Mesenchymal stem cell (in vitro differentiated cells and primary cell): ENCODE results near the gene MIAT.

Source experiments
- DNase-seq: peaks from one replicate; pipeline ENCODE4 v3.0.0-alpha.2; 2013
- H2AFZ ChIP-seq: one replicate; pipeline ENCODE4 v1.6.1; 2013; ENCODE audit warnings: low read depth, mild to moderate bottlenecking, control low read depth, inconsistent platforms, low read length, moderate library complexity
- H2AK5ac ChIP-seq: 2 replicates; pipeline ENCODE4 v1.6.1; 2013; ENCODE audit warnings: low read length, moderate library complexity, mild to moderate bottlenecking, inconsistent platforms; ENCODE audit not compliant: severe bottlenecking
- H2BK120ac ChIP-seq: one replicate; pipeline ENCODE4 v1.6.1; 2013; ENCODE audit warnings: low read depth, mild to moderate bottlenecking, inconsistent platforms, low read length, moderate library complexity
- H2BK12ac ChIP-seq, 2 experiments: one replicate each; pipeline ENCODE4 v1.6.1; 2013; ENCODE audit warnings: inconsistent platforms in 2 of 2, low read length in 2 of 2, mild to moderate bottlenecking in 2 of 2, moderate library complexity in 2 of 2, control low read depth in 1 of 2
- H2BK15ac ChIP-seq: one replicate; pipeline ENCODE4 v1.6.1; 2013; ENCODE audit warnings: mild to moderate bottlenecking, low read depth, inconsistent platforms; ENCODE audit not compliant: poor library complexity, severe bottlenecking
- H2BK5ac ChIP-seq: 2 replicates; pipeline ENCODE4 v1.6.1; 2013; ENCODE audit warnings: low read depth, mild to moderate bottlenecking, low read length, control low read depth, inconsistent platforms; ENCODE audit not compliant: poor library complexity, severe bottlenecking
- H3K14ac ChIP-seq, 2 experiments: one replicate each; pipeline ENCODE4 v1.6.1; 2013; ENCODE audit warnings: inconsistent platforms in 2 of 2, low read length in 2 of 2, control low read depth in 1 of 2, mild to moderate bottlenecking in 1 of 2, moderate library complexity in 1 of 2
- H3K18ac ChIP-seq, 2 experiments: one replicate each; pipeline ENCODE4 v1.6.1; 2013; ENCODE audit warnings: inconsistent platforms in 2 of 2, low read length in 2 of 2, control low read depth in 1 of 2, low read depth in 1 of 2, mild to moderate bottlenecking in 1 of 2
- H3K23ac ChIP-seq, 2 experiments: one replicate each; pipeline ENCODE4 v1.6.1; 2013; ENCODE audit warnings: inconsistent platforms in 2 of 2, low read length in 2 of 2, mild to moderate bottlenecking in 2 of 2, moderate library complexity in 2 of 2, control low read depth in 1 of 2
- H3K27ac ChIP-seq: 2 replicates; pipeline ENCODE4 v1.5.1; 2013; ENCODE audit warnings: mild to moderate bottlenecking, moderate library complexity, low read length, control low read depth, inconsistent platforms; ENCODE audit not compliant: poor library complexity, severe bottlenecking
- H3K27me3 ChIP-seq, 2 experiments: 2 replicates each; pipeline versions ENCODE4 v1.6.1 to v1.7.0; 2013; ENCODE audit warnings: low read length in 2 of 2, mild to moderate bottlenecking in 2 of 2, moderate library complexity in 2 of 2, control low read depth in 1 of 2, inconsistent platforms in 1 of 2; ENCODE audit not compliant: control insufficient read depth in 1 of 2, insufficient read depth in 1 of 2
- H3K36me3 ChIP-seq, 2 experiments: 2 replicates each; pipeline versions ENCODE4 v1.6.1 to v1.7.0; 2013; ENCODE audit warnings: low read length in 2 of 2, control low read depth in 1 of 2, inconsistent platforms in 1 of 2, low read depth in 1 of 2, mild to moderate bottlenecking in 1 of 2; ENCODE audit not compliant: insufficient read depth in 2 of 2, control insufficient read depth in 1 of 2
- H3K4ac ChIP-seq, 2 experiments: one replicate each; pipeline ENCODE4 v1.6.1; 2013; ENCODE audit warnings: inconsistent platforms in 2 of 2, low read length in 2 of 2, mild to moderate bottlenecking in 2 of 2, moderate library complexity in 2 of 2, control low read depth in 1 of 2, low read depth in 1 of 2
- H3K4me1 ChIP-seq: 2 replicates; pipeline ENCODE4 v1.6.1; 2013; ENCODE audit warnings: low read depth, low read length, control low read depth; ENCODE audit not compliant: control insufficient read depth, insufficient read depth
- H3K4me2 ChIP-seq: 2 replicates; pipeline ENCODE4 v1.6.1; 2013; ENCODE audit warnings: low read length, mild to moderate bottlenecking, inconsistent platforms; ENCODE audit not compliant: poor library complexity, severe bottlenecking
- H3K4me3 ChIP-seq, 2 experiments: 2 replicates each; pipeline versions ENCODE4 v1.5.1 to v1.7.0; 2013; ENCODE audit warnings: low read length in 2 of 2, mild to moderate bottlenecking in 2 of 2, control low read depth in 1 of 2, low read depth in 1 of 2; ENCODE audit not compliant: insufficient read depth in 1 of 2
- H3K79me1 ChIP-seq: replicated peaks from 2 replicates; pipeline ENCODE4 v1.6.1; 2013; ENCODE audit warnings: mild to moderate bottlenecking, control low read depth, low read length, inconsistent platforms; ENCODE audit not compliant: poor library complexity, severe bottlenecking
- H3K9ac ChIP-seq: 2 replicates; pipeline ENCODE4 v1.7.0; 2013; ENCODE audit warnings: mild to moderate bottlenecking, low read length, moderate library complexity
- H3K9me3 ChIP-seq: 2 replicates; pipeline ENCODE4 v1.7.0; 2013; ENCODE audit warnings: mild to moderate bottlenecking, low read length; ENCODE audit not compliant: control insufficient read depth
- H4K8ac ChIP-seq: one replicate; pipeline ENCODE4 v1.6.1; 2013; ENCODE audit warnings: inconsistent platforms, mild to moderate bottlenecking, low read length, moderate library complexity
- H4K91ac ChIP-seq: one replicate; pipeline ENCODE4 v1.6.1; 2013; ENCODE audit warnings: mild to moderate bottlenecking, low read length, inconsistent platforms
- WGBS: methylation state at CpG from one replicate; pipeline ENCODE4 v1.1.7; 2013; ENCODE audit warnings: mixed read lengths; 5-methylcytosine and 5-hydroxymethylcytosine counted together

The MIAT gene

GRCh38 chr22:26718905-26719304 is 61.5 kb downstream of the MIAT start:
- Histone ChIP-seq H2BK120ac (no peak overlapping the region), H3K79me1 (peaks cover 11% of the 10 kb centered on the region)
- 0% methylated on average over 4 of the region's 4 CpGs for WGBS

GRCh38 chr22:26722159-26722558 is 64.8 kb downstream of the MIAT start:
- Histone ChIP-seq H3K4ac (no peak overlapping the region), H4K91ac (no peak overlapping the region), H3K9ac (no peak overlapping the region), H3K18ac (no peak overlapping the region), H4K8ac (peak overlapping the region; percentile 22), H3K27me3 (no peaks in the 10 kb centered on the region), H2BK120ac (no peak overlapping the region), H3K4me3 (no peak overlapping the region), H3K4me1 (peaks cover 9% of the 10 kb centered on the region), H3K9me3 (no peaks in the 10 kb centered on the region), H3K14ac (no peak overlapping the region), H2AFZ (no peak overlapping the region), H3K36me3 (peaks cover 4 to 13% of the 10 kb centered on the region in 2 experiments), H3K79me1 (peaks cover 7% of the 10 kb centered on the region), H2BK12ac (no peak overlapping the region), H3K23ac (no peak overlapping the region), H2BK15ac (no peak overlapping the region), H3K27ac (no peak overlapping the region), H3K4me2 (no peak overlapping the region), H2AK5ac (peak overlapping the region; percentile 19), H2BK5ac (no peak overlapping the region)
- 98% methylated on average over 3 of the region's 3 CpGs for WGBS
- DNase-seq: no peak

More at GRCh38 chr22:26718905-26719304, 61.5 kb downstream of the MIAT start:
- no peak overlapping the region for H2AK5ac ChIP-seq
- no peak overlapping the region for H3K4ac ChIP-seq
- H3K14ac ChIP-seq: no peak overlapping the region
- no peak overlapping the region for H2BK15ac ChIP-seq
- H4K91ac ChIP-seq: no peak overlapping the region
- H3K9me3 ChIP-seq: no peaks in the 10 kb centered on the region
- H3K27me3 ChIP-seq: no peaks in the 10 kb centered on the region
- H2BK5ac ChIP-seq: no peak overlapping the region
- no peak overlapping the region for H2BK12ac ChIP-seq
- H3K27ac ChIP-seq: peak overlapping the region; percentile 72
- peaks cover 4 to 11% of the 10 kb centered on the region in 2 experiments for H3K36me3 ChIP-seq
- H2AFZ ChIP-seq: no peak overlapping the region
- H4K8ac ChIP-seq: no peak overlapping the region
- peak; percentile 90 for DNase-seq
- no peak overlapping the region for H3K23ac ChIP-seq
- no peak overlapping the region for H3K4me3 ChIP-seq
- H3K18ac ChIP-seq: no peak overlapping the region
- peaks cover 10% of the 10 kb centered on the region for H3K4me1 ChIP-seq
- H3K4me2 ChIP-seq: no peak overlapping the region
- no peak overlapping the region for H3K9ac ChIP-seq

GRCh38 chr22:26724414-26724813 is 67.0 kb downstream of the MIAT start:
- no peaks in the 10 kb centered on the region for H3K9me3 ChIP-seq

DNA sequence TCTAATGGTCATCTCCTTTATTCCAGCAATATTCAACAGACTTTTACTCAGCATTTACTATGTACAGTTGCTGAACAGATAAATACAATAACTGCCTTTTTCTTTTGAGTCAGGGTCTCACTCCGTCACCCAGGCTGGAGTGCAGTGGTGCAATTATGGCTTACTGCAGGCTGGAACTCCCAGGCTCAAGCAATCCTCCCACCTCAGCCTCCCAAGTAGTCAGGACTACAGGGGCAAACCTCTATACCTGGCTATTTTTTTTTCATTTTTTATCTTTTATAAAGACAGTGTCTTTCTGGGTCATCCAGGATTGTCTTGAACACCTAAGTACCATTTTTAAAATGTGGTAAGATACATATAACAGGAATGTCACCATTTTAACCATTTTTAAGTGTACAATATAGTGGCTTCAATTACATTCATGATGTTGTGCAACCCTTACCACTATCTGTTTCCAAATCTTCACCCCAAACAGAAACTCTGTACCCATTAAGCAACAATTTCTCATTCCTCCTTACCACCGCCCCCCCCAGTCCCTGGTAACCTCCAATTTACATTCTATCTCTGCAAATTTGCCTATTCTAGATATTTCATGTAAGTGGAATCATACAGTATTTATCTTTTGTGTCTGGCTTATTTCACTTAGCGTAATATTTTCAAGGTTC is 67.8 kb downstream of the MIAT start:
- Histone ChIP-seq H3K36me3 (peaks cover 6 to 13% of the 10 kb centered on the region in 2 experiments), H4K8ac (no peak overlapping the region), H3K9me3 (no peaks in the 10 kb centered on the region), H2BK12ac (no peak overlapping the region), H3K14ac (no peak overlapping the region), H2BK120ac (no peak overlapping the region), H3K4me3 (no peak overlapping the region), H3K27ac (no peak overlapping the region), H3K4me1 (peaks cover 4% of the 10 kb centered on the region), H3K9ac (no peak overlapping the region), H3K4me2 (no peak overlapping the region), H4K91ac (no peak overlapping the region), H3K79me1 (peaks cover 7% of the 10 kb centered on the region), H2BK15ac (no peak overlapping the region), H3K23ac (no peak overlapping the region), H2AK5ac (no peak overlapping the region), H2AFZ (no peak overlapping the region), H3K27me3 (no peaks in the 10 kb centered on the region), H3K4ac (no peak overlapping the region), H3K18ac (no peak overlapping the region), H2BK5ac (no peak overlapping the region)
- no peak for DNase-seq
- 90% methylated on average over 3 of the region's 3 CpGs for WGBS

More at GRCh38 chr22:26724414-26724813, 67.0 kb downstream of the MIAT start:
- H2AFZ ChIP-seq: no peak overlapping the region
- no peak overlapping the region for H2BK120ac ChIP-seq
- H3K4ac ChIP-seq: no peak overlapping the region
- H4K91ac ChIP-seq: no peak overlapping the region
- H3K4me1 ChIP-seq: peaks cover 4% of the 10 kb centered on the region
- no peak overlapping the region for H2AK5ac ChIP-seq
- H3K9ac ChIP-seq: no peak overlapping the region
- H3K27me3 ChIP-seq: no peaks in the 10 kb centered on the region
- H3K79me1 ChIP-seq: peaks cover 7% of the 10 kb centered on the region
- no peak overlapping the region for H2BK5ac ChIP-seq
- H2BK15ac ChIP-seq: no peak overlapping the region
- H3K23ac ChIP-seq: no peak overlapping the region
- no peak overlapping the region for H2BK12ac ChIP-seq
- no peak overlapping the region for H3K27ac ChIP-seq
- H4K8ac ChIP-seq: no peak overlapping the region
- H3K18ac ChIP-seq: no peak overlapping the region
- 97% methylated on average over 5 of the region's 6 CpGs for WGBS
- no peak overlapping the region for H3K4me3 ChIP-seq
- H3K4me2 ChIP-seq: no peak overlapping the region
- H3K14ac ChIP-seq: no peak overlapping the region
- no peak for DNase-seq
- H3K36me3 ChIP-seq: peaks cover 3 to 13% of the 10 kb centered on the region in 2 experiments
